NCI-H1436 (cell line): ENCODE measurements around the gene ACOXL.

Source experiments
- DNase-seq: peaks from one replicate; lab custom pipeline; 2025; lab: John Stamatoyannopoulos, UW

ACOXL gene

DNA sequence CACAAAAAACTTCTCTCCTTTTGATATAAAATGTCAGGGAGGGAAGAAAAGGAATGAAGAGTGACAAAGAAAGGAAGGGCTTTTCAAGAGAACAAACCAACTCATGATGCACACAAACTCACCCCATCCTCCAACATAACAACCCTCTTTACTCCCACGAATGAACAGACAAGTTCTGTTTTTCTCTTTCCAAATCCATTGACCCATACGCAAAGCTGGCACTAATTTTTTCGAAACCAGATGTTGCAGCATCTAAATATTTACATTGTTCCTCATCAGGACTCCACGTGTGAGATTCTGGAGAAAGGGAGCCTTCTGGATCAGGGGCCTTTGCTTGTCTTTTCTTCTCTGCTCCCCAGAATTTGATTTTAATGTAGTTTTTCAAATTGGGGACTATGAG, 245.0 kb downstream of the ACOXL start:
- no peak for DNase-seq

DNA sequence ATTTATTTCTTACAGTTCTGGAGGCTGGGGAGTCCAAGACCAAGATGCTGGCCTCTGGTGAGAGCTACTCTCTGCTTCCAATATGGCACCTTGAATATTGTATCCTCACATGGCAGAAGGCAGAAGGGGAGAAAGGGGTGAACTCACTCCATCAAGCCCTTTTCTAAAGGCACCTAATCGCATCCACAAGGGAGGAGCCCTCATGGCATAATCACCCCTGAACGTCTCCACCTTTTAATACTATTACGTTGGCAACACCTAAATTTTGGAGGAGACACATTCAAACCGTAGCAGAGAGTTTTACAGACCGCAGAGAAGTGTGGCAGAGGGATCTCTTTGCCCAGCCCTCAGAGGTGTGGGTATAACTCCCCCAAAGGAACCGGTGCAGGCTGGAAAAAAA, 245.8 kb downstream of the ACOXL start:
- DNase-seq: no peak

DNA sequence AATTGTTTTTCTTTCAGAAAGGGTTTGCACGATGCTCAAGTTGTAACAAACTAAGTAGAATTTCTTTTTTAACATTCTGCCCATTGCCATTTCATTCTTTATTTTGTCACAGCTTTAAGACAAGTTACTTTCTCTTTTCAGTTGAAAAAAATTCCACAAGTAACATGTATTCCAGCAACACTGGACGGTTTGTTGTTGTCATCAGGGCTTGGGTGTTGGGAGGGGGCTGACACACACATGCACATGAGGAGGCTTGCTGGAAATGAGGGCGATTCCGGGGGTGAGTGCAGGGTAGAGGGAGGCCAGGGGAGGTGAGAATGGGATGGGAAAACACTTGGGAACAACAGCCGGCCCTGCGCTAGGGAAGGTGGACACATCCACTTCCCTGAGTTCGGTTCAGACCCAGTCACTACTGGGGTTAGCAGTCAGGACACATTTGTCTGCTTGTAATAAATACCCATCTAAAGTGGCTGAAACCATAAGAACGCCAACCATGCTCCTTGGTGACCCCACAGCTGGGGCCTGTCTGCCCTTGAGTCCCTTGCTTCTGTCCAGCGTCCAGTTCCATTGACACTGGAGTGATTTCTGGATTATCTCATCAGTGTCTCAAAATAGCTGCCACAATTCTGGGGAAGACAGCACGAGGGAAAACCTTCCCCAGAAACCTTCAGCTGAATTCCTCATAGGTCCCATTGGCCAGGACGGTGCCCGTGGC, 246.5 kb downstream of the ACOXL start:
- no peak for DNase-seq

GRCh38 chr2:110979471-110980338, 247.3 kb downstream of the ACOXL start:
- DNase-seq: no peak

DNA sequence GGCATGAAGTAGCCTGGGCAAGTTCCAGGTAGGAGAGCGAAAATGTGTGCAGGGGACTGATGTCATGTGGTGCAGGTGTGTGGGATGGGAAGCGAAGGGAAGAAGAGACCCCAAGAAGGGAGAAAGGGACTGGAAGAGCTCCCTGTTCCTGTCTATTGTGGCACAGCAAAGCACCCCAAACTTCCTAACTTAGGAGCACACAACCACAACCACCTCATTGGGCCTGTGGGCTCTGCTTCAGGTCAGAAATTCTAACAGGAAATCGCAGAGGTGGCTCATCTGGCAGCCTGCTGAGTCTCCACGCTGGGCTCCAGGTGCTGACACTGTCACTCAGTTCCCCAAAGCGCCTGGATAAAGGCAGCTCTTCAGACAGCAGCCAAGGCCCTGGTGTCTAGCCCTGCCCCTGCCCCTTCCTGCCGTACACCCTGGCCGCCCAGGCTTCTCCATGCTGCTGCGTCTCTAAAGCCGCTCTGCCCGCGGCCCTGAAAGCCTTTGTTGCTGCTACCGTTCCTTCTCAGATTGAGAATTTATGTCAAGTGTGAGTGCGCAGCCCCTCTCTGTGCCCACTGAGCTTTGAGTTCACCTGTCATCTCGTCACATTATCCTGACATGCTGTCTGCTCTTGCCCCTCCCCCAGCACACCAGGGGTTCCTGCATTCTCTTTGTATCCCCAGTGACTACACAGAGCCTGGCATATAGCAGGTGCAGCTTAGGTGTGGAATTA, 248.1 kb downstream of the ACOXL start:
- DNase-seq: no peak

- DNase-seq: no peak
Observed at GRCh38 chr2:110983133-110983532, 250.8 kb downstream of the ACOXL start.

- no peak for DNase-seq
Observed at GRCh38 chr2:110984694-110985490, 252.5 kb downstream of the ACOXL start.

DNA sequence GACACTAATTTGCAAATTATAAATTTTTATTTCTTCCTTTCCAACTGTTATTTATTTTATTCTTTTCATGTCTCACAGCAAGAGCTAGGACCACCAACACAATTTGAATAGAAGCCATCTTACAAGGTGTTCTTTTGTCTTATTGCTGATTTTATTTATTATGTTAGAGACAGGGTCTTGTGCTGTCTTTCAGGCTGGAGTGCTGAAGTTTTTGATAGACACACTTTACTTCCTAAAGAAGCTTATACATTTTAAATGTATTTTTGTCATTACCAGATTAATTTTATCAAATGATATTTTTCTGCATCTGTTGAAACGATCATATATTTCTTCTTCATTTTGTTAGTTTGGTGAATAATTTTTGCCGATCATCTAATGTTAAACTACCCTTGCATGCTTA, 258.1 kb downstream of the ACOXL start:
- DNase-seq: no peak

- DNase-seq: no peak
Observed at GRCh38 chr2:110991911-110992310, 259.5 kb downstream of the ACOXL start.

DNA sequence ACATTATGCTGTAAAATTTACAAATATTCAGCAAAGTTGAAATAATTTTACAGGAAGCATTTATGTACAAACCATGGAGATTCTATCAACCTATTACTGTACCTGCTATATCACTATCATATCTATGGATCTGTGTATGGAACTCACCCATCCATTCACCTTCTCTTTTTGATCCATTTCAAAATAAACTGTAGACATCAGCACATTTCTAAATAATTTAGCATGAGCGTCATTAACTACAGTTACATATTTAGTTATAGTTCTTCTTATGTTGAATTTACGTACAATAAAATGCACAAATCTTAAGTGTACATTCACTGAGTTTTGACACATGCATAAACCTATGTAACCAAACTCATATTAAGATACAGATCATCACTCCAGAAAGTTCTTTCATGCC, 260.5 kb downstream of the ACOXL start:
- DNase-seq: no peak

DNA sequence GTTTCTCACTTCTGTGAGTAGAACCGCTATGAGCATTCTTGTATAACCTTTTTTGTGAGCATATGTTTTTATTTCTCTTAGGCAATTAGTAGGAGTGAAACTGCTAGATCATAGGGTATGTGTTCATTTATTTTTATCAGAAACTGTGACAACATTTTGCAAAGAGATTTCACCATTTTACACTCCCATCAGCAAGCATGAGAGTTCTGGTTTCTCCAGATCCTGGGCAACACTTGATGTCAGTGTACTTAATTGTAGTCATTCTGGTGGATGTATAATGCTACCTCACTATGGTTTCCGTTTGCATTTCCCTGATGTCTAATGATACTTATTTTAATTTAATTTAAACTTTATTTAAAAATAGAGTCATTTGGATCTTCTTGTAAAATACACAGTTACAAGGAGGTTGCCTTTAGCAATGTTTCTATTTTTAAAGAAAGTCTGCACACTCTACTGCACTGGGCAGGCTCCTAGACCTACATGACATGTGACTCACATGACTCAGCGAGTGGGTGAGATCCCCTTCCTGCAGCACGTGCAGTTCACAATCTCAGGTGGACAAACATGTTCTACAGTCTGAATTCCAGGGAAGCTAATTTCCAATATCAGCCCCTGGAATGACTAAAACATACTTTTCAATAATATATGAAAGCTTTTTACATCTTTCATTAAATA, 261.3 kb downstream of the ACOXL start:
- peak; percentile 12 for DNase-seq

DNA sequence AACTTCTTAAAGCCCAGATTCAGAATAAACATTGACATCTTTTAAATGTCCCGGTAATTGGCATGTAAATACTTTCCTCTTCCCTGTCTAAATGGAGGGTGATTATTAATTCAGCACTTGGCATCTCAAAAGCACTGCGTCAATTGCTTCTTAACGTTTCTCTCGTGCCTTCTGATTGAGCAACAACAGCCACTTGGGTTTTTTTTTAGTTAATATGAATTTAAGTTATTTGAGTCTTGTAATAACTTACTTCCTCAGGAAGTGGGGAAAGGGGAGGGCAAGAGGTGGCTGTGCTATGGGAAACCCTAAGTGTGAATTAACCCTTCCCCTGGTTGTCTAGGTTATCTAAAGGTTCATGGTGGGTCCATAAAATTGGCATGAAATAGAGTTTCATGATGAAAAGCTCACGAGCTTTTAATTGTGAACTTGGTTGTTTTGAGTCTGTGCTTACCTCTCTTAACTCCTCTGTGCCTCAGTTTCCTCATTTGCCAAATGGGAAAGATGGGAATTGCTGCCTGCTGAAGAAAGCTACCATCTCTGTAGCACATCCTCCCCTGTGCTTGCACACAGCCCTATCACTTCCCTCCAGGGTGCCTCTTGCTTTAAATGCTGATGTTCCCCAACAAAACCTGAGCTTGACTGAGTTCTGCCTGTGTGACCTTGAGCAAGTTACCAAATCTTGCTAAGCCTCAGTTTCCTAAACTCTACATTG, 262.0 kb downstream of the ACOXL start:
- DNase-seq: peak; percentile 17

DNA sequence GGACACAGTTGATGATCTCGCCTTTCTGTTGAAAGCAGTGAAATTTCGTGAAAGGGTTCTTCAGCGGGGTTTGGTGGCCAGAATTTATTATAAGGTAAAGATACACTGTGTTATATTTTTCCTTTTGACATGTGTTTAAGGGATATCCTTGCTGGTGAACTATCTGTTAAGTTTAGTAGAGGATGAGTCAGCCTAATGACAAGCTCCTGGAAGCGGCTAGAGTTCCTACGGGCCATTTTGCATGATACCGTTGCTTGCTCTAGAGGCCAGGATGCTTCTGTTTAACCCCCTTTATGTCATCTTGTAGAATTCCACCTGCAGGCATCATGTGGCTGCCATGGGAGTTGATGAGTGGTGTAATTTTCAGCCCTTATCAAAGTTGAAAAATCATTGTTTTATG, 263.5 kb downstream of the ACOXL start:
- DNase-seq: no peak

- DNase-seq: no peak
Observed at GRCh38 chr2:110997331-110998045, 265.1 kb downstream of the ACOXL start.

DNA sequence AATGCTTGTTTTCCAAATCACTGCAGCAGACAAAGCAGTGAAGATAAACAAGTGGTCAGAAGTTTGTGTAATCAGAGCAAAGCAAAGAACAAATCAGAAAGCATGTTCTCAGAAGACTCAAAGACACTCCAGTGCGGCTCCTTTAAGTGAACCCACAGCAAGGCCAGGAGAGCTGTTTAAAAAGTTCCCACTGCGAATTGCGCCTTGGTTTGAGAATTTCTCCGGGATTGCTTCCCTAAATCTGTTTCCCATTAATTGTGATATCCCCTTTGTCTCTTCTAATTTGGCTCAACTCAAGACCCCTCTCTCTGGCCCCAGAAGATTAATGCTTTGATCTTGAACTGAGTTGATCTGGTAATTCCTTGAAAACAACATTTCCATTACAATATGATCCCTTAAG, 265.9 kb downstream of the ACOXL start:
- no peak for DNase-seq

- DNase-seq: no peak
Observed at GRCh38 chr2:110999626-111000025, 267.3 kb downstream of the ACOXL start.

- DNase-seq: no peak
Observed at GRCh38 chr2:111005307-111005706, 272.9 kb downstream of the ACOXL start.

- DNase-seq: no peak
Observed at GRCh38 chr2:111005821-111006220, 273.4 kb downstream of the ACOXL start.

DNA sequence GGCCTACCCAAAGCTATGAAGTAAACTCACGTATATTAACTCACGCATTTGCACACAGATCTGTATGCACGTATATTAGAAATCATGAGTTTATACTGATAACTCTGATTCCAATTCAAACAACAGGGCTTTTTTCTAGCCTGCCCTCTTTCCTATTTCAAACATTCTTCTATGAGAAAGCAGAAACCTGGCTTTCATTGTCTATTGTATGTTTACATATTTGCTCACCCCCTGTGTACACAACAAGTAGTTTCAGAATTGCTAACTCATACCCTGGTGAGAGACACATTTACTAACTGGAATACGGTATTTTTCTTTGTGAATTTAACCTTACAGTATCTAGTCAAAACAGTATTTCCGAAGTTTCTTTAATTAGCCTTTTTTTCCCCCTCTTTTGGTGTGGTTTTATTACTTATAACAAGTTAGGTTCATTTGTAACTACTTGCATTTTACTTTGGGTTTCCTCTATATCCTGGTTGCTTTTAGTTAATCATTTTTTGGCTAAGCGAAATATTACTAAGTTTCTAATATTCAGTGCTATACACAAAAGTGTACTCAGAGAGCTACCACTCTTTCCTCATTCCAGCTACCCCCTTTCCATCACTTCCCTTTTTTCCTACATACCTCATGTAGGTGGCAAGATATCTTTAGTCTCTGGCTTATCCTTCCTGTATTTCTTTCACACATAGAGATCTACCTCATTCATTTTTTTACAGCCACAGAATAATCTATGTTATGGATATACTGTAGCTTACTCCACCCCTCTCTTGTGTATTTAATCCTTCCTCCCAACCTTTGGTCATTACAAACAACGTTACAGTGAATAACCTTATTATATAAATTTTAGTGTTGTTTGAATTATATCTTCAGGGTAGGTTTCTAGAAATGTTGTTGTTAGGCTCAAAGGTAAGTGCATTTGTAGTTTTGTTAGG, 275.6 kb downstream of the ACOXL start:
- no peak for DNase-seq
